ENCODE results near the gene TNXB.

GRCh38 chr6:32047084-32047478 is 62.1 kb downstream of the TNXB start:
- no peak for TF ChIP-seq POLR2A (IDR thresholded peaks at IDR 0.05; ENCODE audit: low read length)
- TF ChIP-seq GATA1 (IDR thresholded peaks at IDR 0.05; ENCODE audit: low read depth, low read length), result no peak

Data from erythroblast (primary cell).